C4-2B (cell line): ENCODE data around the gene WDR18.

Experiments
- H3K27ac ChIP-seq: fragments of 450-650 bp; 2 replicates; pipeline ENCODE4 v1.5.1; 2017
- ZFX ChIP-seq: fragments of 450-650 bp; IDR thresholded peaks from 2 replicates; pipeline ENCODE4 v1.6.1; 2017
- TF ChIP-seq, protein P1 (sequence below): fragments of 450-650 bp; conservative IDR thresholded peaks from 2 replicates; pipeline ENCODE4 v1.5.1; 2017; ENCODE audit warnings: mild to moderate bottlenecking

The WDR18 gene

DNA sequence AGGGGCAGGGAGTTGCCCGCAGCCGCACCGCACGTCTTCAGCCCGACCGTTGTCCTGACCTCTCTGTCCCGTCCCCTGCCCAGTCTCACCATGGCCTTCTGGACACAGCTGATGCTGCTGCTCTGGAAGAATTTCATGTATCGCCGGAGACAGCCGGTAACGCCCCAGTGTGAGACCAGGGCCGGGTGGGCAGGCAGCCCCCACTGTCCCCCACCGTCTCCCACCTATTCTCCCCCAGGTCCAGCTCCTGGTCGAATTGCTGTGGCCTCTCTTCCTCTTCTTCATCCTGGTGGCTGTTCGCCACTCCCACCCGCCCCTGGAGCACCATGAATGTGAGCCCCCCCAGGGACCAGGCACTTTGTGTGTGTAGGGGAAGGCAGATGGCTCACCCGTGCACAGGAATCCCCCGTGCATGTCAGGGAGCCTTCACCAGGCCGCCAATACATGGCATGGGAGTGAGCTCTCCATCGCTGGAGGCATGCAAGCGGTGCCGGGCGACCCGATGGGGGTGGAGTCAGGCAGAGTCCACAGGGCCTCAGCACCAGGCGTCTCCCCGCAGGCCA is 57.2 kb downstream of the WDR18 start:
- TF ChIP-seq, protein P1, sequence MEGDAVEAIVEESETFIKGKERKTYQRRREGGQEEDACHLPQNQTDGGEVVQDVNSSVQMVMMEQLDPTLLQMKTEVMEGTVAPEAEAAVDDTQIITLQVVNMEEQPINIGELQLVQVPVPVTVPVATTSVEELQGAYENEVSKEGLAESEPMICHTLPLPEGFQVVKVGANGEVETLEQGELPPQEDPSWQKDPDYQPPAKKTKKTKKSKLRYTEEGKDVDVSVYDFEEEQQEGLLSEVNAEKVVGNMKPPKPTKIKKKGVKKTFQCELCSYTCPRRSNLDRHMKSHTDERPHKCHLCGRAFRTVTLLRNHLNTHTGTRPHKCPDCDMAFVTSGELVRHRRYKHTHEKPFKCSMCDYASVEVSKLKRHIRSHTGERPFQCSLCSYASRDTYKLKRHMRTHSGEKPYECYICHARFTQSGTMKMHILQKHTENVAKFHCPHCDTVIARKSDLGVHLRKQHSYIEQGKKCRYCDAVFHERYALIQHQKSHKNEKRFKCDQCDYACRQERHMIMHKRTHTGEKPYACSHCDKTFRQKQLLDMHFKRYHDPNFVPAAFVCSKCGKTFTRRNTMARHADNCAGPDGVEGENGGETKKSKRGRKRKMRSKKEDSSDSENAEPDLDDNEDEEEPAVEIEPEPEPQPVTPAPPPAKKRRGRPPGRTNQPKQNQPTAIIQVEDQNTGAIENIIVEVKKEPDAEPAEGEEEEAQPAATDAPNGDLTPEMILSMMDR: no peak
- no peak for TF ChIP-seq ZFX
- H3K27ac ChIP-seq: no peak overlapping the region; the same call in 1 of the 2 replicates

DNA sequence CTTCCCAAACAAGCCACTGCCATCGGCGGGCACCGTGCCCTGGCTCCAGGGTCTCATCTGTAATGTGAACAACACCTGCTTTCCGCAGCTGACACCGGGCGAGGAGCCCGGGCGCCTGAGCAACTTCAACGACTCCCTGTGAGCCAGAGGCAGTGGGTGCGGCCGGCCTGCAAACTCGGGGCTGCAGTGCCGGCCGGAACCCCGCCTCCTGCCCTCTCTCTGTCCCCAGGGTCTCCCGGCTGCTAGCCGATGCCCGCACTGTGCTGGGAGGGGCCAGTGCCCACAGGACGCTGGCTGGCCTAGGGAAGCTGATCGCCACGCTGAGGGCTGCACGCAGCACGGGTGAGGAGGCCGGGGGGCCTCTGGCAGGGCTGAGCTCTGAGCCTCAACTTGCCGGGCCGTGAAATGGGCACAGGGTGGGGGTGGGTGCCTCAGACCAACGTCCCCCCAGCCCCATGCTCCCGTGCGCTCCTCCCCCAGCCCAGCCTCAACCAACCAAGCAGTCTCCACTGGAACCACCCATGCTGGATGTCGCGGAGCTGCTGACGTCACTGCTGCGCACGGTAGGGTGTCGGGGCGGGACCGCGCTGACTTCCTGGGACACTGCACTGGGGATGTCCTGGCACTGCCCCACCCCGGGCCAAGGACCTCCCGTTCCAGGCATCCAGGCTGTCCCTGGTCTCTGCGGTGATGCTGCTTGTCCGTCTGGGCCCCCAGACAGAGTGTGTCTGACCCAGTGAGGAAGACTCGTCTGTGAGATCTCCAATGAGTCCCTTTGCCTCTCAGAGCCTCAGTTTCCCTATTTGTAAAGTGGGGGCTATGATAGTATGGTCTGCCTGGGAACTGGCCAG is 57.9 kb downstream of the WDR18 start:
- H3K27ac ChIP-seq: no peak overlapping the region
- TF ChIP-seq, protein P1: no peak
- TF ChIP-seq ZFX: no peak

DNA sequence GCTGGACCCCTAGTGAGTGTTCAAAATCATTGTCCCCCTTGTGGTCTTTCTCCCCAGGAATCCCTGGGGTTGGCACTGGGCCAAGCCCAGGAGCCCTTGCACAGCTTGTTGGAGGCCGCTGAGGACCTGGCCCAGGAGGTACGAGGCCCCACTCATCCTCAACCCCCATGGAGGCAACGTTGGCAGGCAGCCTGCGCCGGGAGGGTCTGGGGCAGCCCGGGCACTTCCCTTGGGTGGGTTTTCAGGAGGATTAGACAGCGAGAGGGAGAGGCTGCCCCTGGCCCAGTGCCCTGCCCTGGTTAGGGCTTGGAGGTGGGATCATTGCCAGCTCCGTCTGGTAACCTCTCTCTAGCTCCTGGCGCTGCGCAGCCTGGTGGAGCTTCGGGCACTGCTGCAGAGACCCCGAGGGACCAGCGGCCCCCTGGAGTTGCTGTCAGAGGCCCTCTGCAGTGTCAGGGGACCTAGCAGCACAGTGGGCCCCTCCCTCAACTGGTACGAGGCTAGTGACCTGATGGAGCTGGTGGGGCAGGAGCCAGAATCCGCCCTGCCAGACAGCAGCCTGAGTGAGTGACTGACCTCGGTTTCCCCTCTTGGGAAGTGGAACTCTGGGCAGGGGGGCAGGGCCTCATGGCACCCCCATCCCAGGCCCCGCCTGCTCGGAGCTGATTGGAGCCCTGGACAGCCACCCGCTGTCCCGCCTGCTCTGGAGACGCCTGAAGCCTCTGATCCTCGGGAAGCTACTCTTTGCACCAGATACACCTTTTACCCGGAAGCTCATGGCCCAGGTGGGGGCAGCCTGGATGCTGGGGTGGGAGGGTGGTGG is 58.8 kb downstream of the WDR18 start:
- TF ChIP-seq ZFX: no peak
- TF ChIP-seq, protein P1: no peak
- H3K27ac ChIP-seq: no peak overlapping the region
